H1 (cell line): Measurements from ENCODE around the gene S100A14. TPM values are rescaled to one million over a fixed set of nuclear protein-coding genes. Genes with fewer than 3 reads are reported as not detected.

Source experiments
- CTCF ChIA-PET: fragments of 300-600 bp; sonication (Branson Sonifier 250); formaldehyde crosslinking; loops from one replicate; lab custom pipeline; 2021; ENCODE audit not compliant: partially characterized antibody; lab: Charles Lee
- POLR2A ChIA-PET: fragments of 300-600 bp; sonication (Branson Sonifier 250); formaldehyde crosslinking; loops from one replicate; lab custom pipeline; 2021; ENCODE audit warnings: inconsistent platforms; ENCODE audit not compliant: partially characterized antibody; lab: Charles Lee
- DNase-seq, 2 experiments: peaks; one replicate each; pipeline versions ENCODE4 v3.0.0 to v3.0.0-alpha.2; 2010 to 2022; ENCODE audit warnings: low spot score in 2 of 2, low read depth in 1 of 2, mixed read lengths in 1 of 2
- FAIRE-seq: peaks from 2 replicates; lab custom pipeline; 2011; peaks lifted over from hg19 to GRCh38; lab: Jason Lieb, UNC
- H2AFZ ChIP-seq: 2 replicates; pipeline ENCODE4 v1.8.1; 2012; ENCODE audit warnings: low read length, inconsistent platforms
- H2AK5ac ChIP-seq: 2 replicates; pipeline ENCODE4 v1.6.1; 2013; ENCODE audit warnings: low read depth, low read length
- H2BK120ac ChIP-seq: replicated peaks from 2 replicates; pipeline ENCODE3; 2013; ENCODE audit warnings: low read depth, low read length, inconsistent platforms
- H2BK12ac ChIP-seq: 2 replicates; pipeline ENCODE4 v1.6.1; 2013; ENCODE audit warnings: low read depth, low read length
- H2BK15ac ChIP-seq: 2 replicates; pipeline ENCODE4 v1.6.1; 2013; ENCODE audit warnings: low read length
- H2BK20ac ChIP-seq: 2 replicates; pipeline ENCODE4 v1.6.1; 2013; ENCODE audit warnings: low read length
- H2BK5ac ChIP-seq: 2 replicates; pipeline ENCODE4 v1.6.1; 2013; ENCODE audit warnings: low read depth, low read length
- H3K14ac ChIP-seq: 2 replicates; pipeline ENCODE4 v1.6.1; 2013; ENCODE audit warnings: inconsistent platforms; ENCODE audit not compliant: insufficient read length
- H3K18ac ChIP-seq: 2 replicates; pipeline ENCODE4 v1.6.1; 2013; ENCODE audit warnings: low read length; ENCODE audit errors: extremely low read depth
- H3K23ac ChIP-seq: 2 replicates; pipeline ENCODE4 v1.6.1; 2013; ENCODE audit warnings: inconsistent platforms; ENCODE audit not compliant: insufficient read length
- H3K23me2 ChIP-seq: 2 replicates; pipeline ENCODE4 v1.6.1; 2013; ENCODE audit warnings: low read depth, low read length
- H3K27ac ChIP-seq: 2 replicates; pipeline ENCODE4 v1.6.1; 2011; ENCODE audit warnings: low read depth, low read length, inconsistent platforms
- H3K27me3 ChIP-seq, 4 experiments: replicated peaks in 1 of 4; 1 replicate in 1 of 4; 2 replicates in 3 of 4; pipeline versions ENCODE4 v1.6.1 to v1.8.1; 2011 to 2013; ENCODE audit warnings: low read length in 3 of 4, mild to moderate bottlenecking in 3 of 4, inconsistent platforms in 2 of 4, mixed read lengths in 2 of 4, moderate library complexity in 1 of 4; ENCODE audit not compliant: control insufficient read depth in 3 of 4, insufficient read depth in 3 of 4; ENCODE audit errors: extremely low read depth in 1 of 4
- H3K36me3 ChIP-seq, 4 experiments: 2 replicates each; pipeline versions ENCODE4 v1.6.1 to v1.8.1; 2011 to 2013; ENCODE audit warnings: mild to moderate bottlenecking in 4 of 4, low read length in 3 of 4, moderate library complexity in 2 of 4, control low read depth in 1 of 4, inconsistent platforms in 1 of 4; ENCODE audit not compliant: insufficient read depth in 4 of 4, control insufficient read depth in 2 of 4
- H3K4ac ChIP-seq: replicated peaks from 2 replicates; pipeline ENCODE3; 2013; ENCODE audit warnings: low read length, low read depth, mixed read lengths, inconsistent platforms; ENCODE audit not compliant: insufficient read length
- H3K4me1 ChIP-seq, 4 experiments: replicated peaks in 1 of 4; 1 replicate in 1 of 4; 2 replicates in 3 of 4; pipeline versions ENCODE4 v1.6.1 to v1.8.1; 2011 to 2013; ENCODE audit warnings: low read length in 3 of 4, inconsistent platforms in 2 of 4, mixed read lengths in 1 of 4; ENCODE audit not compliant: insufficient read depth in 4 of 4, control insufficient read depth in 3 of 4
- H3K4me2 ChIP-seq, 2 experiments: 2 replicates each; pipeline versions ENCODE4 v1.6.1 to v1.8.1; 2011 to 2013; ENCODE audit warnings: low read depth in 2 of 2, low read length in 2 of 2, control low read depth in 1 of 2, inconsistent platforms in 1 of 2, mild to moderate bottlenecking in 1 of 2; ENCODE audit not compliant: insufficient read depth in 1 of 2
- H3K4me3 ChIP-seq, 4 experiments: fragments of 200-600, 300-600 bp in 1 of 4; sonication (generic), shearing (Covaris generic), sonication (Bioruptor Twin) in 1 of 4; 2 replicates each; pipeline versions ENCODE4 v1.5.1 to v1.8.1; 2011 to 2016; ENCODE audit warnings: low read length in 4 of 4, low read depth in 3 of 4, control low read depth in 2 of 4, inconsistent platforms in 2 of 4, mild to moderate bottlenecking in 2 of 4, mixed read lengths in 1 of 4, moderate library complexity in 1 of 4; ENCODE audit not compliant: insufficient read depth in 2 of 4; ENCODE audit errors: extremely low read depth in 1 of 4
- H3K56ac ChIP-seq: replicated peaks from 2 replicates; pipeline ENCODE3; 2013; ENCODE audit warnings: low read depth, mild to moderate bottlenecking, mixed read lengths, low read length, inconsistent platforms; ENCODE audit not compliant: insufficient read length
- H3K79me1 ChIP-seq: 2 replicates; pipeline ENCODE4 v1.6.1; 2013; ENCODE audit warnings: low read depth, low read length, control low read depth
- H3K79me2 ChIP-seq, 2 experiments: 2 replicates each; pipeline versions ENCODE4 v1.6.1 to v1.8.1; 2012 to 2013; ENCODE audit warnings: low read length in 2 of 2, mild to moderate bottlenecking in 2 of 2, inconsistent platforms in 1 of 2; ENCODE audit not compliant: insufficient read depth in 2 of 2, control insufficient read depth in 1 of 2
- H3K9ac ChIP-seq, 4 experiments: replicated peaks in 1 of 4; 1 replicate in 1 of 4; 2 replicates in 3 of 4; pipeline versions ENCODE4 v1.6.1 to v1.8.1; 2011 to 2013; ENCODE audit warnings: low read depth in 3 of 4, low read length in 3 of 4, control low read depth in 2 of 4, mild to moderate bottlenecking in 2 of 4, moderate library complexity in 2 of 4, inconsistent platforms in 1 of 4; ENCODE audit errors: extremely low read depth in 1 of 4
- H3K9me3 ChIP-seq, 2 experiments: 2 replicates each; pipeline versions ENCODE4 v1.6.1 to v1.8.1; 2012 to 2013; ENCODE audit warnings: mild to moderate bottlenecking in 2 of 2, moderate library complexity in 2 of 2, control low read depth in 1 of 2, inconsistent platforms in 1 of 2, low read depth in 1 of 2, low read length in 1 of 2, mixed read lengths in 1 of 2; ENCODE audit not compliant: insufficient read depth in 2 of 2
- H4K20me1 ChIP-seq, 2 experiments: replicated peaks in 1 of 2; 2 replicates each; pipeline versions ENCODE3 to v1.8.1; 2011 to 2013; ENCODE audit warnings: inconsistent platforms in 2 of 2, low read length in 2 of 2, mild to moderate bottlenecking in 1 of 2; ENCODE audit not compliant: insufficient read depth in 2 of 2, control insufficient read depth in 1 of 2
- H4K5ac ChIP-seq: 2 replicates; pipeline ENCODE4 v1.6.1; 2013; ENCODE audit warnings: low read length, low read depth, mixed read lengths, inconsistent platforms; ENCODE audit not compliant: insufficient read length
- H4K8ac ChIP-seq: 2 replicates; pipeline ENCODE4 v1.8.0; 2013; ENCODE audit warnings: mild to moderate bottlenecking, moderate library complexity, low read length, inconsistent platforms; ENCODE audit not compliant: insufficient read depth; ENCODE audit errors: extremely low read depth
- H4K91ac ChIP-seq: replicated peaks from 2 replicates; pipeline ENCODE3; 2013; ENCODE audit warnings: low read length, mixed read lengths, inconsistent platforms; ENCODE audit not compliant: insufficient read length
- ATF2 ChIP-seq: IDR thresholded peaks from 2 replicates; pipeline ENCODE4 v1.6.1; 2012; ENCODE audit warnings: low read length, inconsistent platforms
- CHD2 ChIP-seq: IDR thresholded peaks from 2 replicates; pipeline ENCODE4 v1.6.1; 2012; ENCODE audit warnings: low read length, improper control_type of control experiment
- E2F6 ChIP-seq: IDR thresholded peaks from 2 replicates; pipeline ENCODE4 v1.6.1; 2012; ENCODE audit warnings: inconsistent platforms
- KDM5A ChIP-seq: fragments of 200-600 bp; IDR thresholded peaks from 2 replicates; pipeline ENCODE4 v1.7.1; 2012; ENCODE audit warnings: mild to moderate bottlenecking, low read length, inconsistent platforms, mixed read lengths
- POLR2AphosphoS5 ChIP-seq: IDR thresholded peaks from 2 replicates; pipeline ENCODE4 v1.6.1; 2011; ENCODE audit warnings: low read depth, low read length
- SIX5 ChIP-seq: IDR thresholded peaks from 2 replicates; pipeline ENCODE4 v1.6.1; 2011; ENCODE audit warnings: mild to moderate bottlenecking, low read depth, low read length
- WGBS, 2 experiments: shearing (Covaris generic) in 1 of 2; methylation state at CpG; one replicate each; pipeline versions ENCODE4 v1.1.6 to v1.1.7; 2013 to 2015; ENCODE audit warnings: low lambda C conversion rate in 2 of 2, mixed read lengths in 2 of 2, inconsistent platforms in 1 of 2, low coverage in 1 of 2, missing lambda C conversion rate in 1 of 2; ENCODE audit not compliant: insufficient replicate concordance in 2 of 2, insufficient coverage in 1 of 2, insufficient read length in 1 of 2; ENCODE audit errors: extremely low coverage in 1 of 2, missing lambda C conversion rate in 1 of 2; 5-methylcytosine and 5-hydroxymethylcytosine counted together
- polyA plus RNA-seq, 7 experiments: library from polyadenylated mRNA; depleted of rRNA in 3 of 7; stranded (reverse) in 5 of 7; unstranded in 2 of 7; fragments of >200 nt in 5 of 7; fragments of 200-250 nt in 2 of 7; gene quantifications; 1 replicate in 5 of 7; 2 replicates in 1 of 7; 4 replicates in 1 of 7; pipeline versions ENCODE4 v1.2.1 to v1.2.3, GENCODE V29; 2011 to 2013; ENCODE audit warnings: missing spikeins in 2 of 7, mixed read lengths in 2 of 7
- total RNA-seq: library from RNA; stranded (reverse); fragmentation: NEBNext Ultra II Directional; extraction: Animal tissue kit (Norgen Biotek cat#: 25700); gene quantifications from 2 replicates; pipeline ENCODE4 v1.2.1, GENCODE V29; 2021

S100A14 gene
- total and polyA plus RNA-seq, 2 of the 8 experiments (the other 6 are each of a cell fraction or from before 2014, with no cell fraction given): 1.4 to 5.3 TPM

GRCh38 chr1:153578936-153579335, 37.2 kb downstream of the S100A14 start:
- ChIA-PET POLR2A (interaction anchor here (0.9 to 3.6 kb wide), 2 partner anchors 48 to 55 kb away, joined by 3 to 20 read pairs; partner anchors contain the start of genes CHTOP and S100A13), CTCF (interaction anchor here (0.8 to 4.2 kb wide), 7 partner anchors 11 to 86 kb away, joined by 3 to 64 read pairs (median 4); partner anchors contain the start of genes S100A1, S100A13, S100A14 and S100A16)
- Histone ChIP-seq H3K9ac (no peak overlapping the region), H3K27me3 (no peaks in the 10 kb centered on the region), H2BK20ac (no peak overlapping the region), H3K27ac (no peak overlapping the region), H3K18ac (no peak overlapping the region), H2AK5ac (no peak overlapping the region), H2AFZ (no peak overlapping the region), H3K4me2 (no peak overlapping the region), H2BK5ac (no peak overlapping the region), H3K4me3 (no peak overlapping the region), H3K56ac (no peak overlapping the region), H3K36me3 (no peaks in the 10 kb centered on the region), H3K14ac (no peak overlapping the region), H3K79me2 (no peaks in the 10 kb centered on the region), H2BK120ac (no peak overlapping the region), H2BK15ac (no peak overlapping the region), H4K91ac (no peak overlapping the region), H3K23ac (no peak overlapping the region), H4K20me1 (no peaks in the 10 kb centered on the region), H4K5ac (no peak overlapping the region), H4K8ac (no peak overlapping the region), H3K4ac (no peak overlapping the region), H3K4me1 (peaks cover 0 to 3% (median 0%) of the 10 kb centered on the region in 4 experiments; a peak in 2 of 7 replicates), H3K79me1 (no peaks in the 10 kb centered on the region), H3K23me2 (no peaks in the 10 kb centered on the region; the same call in 1 of the 2 replicates), H2BK12ac (0 out of 2 replicates have a peak overlapping the region, but pooled peaks have one; percentile 70), H3K9me3 (peaks cover 0 to 12% of the 10 kb centered on the region in 2 experiments; a peak in 1 of 4 replicates)
- 77% methylated on average over 3 of the region's 3 CpGs; no CpG with 5 or more reads in 1 of the 2 experiments for WGBS, 2 experiments
- TF ChIP-seq POLR2AphosphoS5: no peak
- no peak for TF ChIP-seq SIX5
- no peak for TF ChIP-seq ATF2
- TF ChIP-seq E2F6: no peak
- TF ChIP-seq KDM5A: no peak
- no peak for TF ChIP-seq CHD2
- FAIRE-seq (no peak), DNase-seq (no peak)
